Activated CD4-positive, alpha-beta memory T cell treated with anti-CD3 and anti-CD28 coated beads for 36 hours (primary cell): ENCODE results near the gene CMTM5. TPM values are rescaled to one million over a fixed set of nuclear protein-coding genes. Genes with fewer than 3 reads are reported as not detected.
"Not testable (repeated sequence)": the region's sequence is repeated elsewhere in the genome, so short reads cannot be mapped to it uniquely, and the experiment has no call there.

ENCODE experiments used
- CTCF ChIA-PET: fragments of 350-600 bp; sonication (Branson Sonifier 250); formaldehyde crosslinking; loops from one replicate; lab custom pipeline; 2021; ENCODE audit warnings: antibody characterized with exemption, inconsistent platforms; lab: Charles Lee
- POLR2A ChIA-PET: fragments of 350-600 bp; sonication (Branson Sonifier 250); formaldehyde crosslinking; loops from one replicate; lab custom pipeline; 2021; ENCODE audit warnings: antibody characterized with exemption; lab: Charles Lee
- DNase-seq: peaks from one replicate; pipeline ENCODE4 v3.0.0-alpha.2; 2020
- H3K27ac Mint-ChIP-seq: one replicate; pipeline ENCODE4 v1.8.0; 2021; ENCODE audit warnings: mixed read lengths
- H3K27me3 Mint-ChIP-seq: one replicate; pipeline ENCODE4 v1.8.0; 2021; ENCODE audit warnings: mixed read lengths
- H3K36me3 Mint-ChIP-seq: one replicate; pipeline ENCODE4 v1.8.0; 2021; ENCODE audit warnings: mixed read lengths
- H3K4me1 Mint-ChIP-seq: one replicate; pipeline ENCODE4 v1.8.0; 2021; ENCODE audit warnings: low read depth, mixed read lengths
- H3K4me3 Mint-ChIP-seq: one replicate; pipeline ENCODE4 v1.8.0; 2021; ENCODE audit warnings: mild to moderate bottlenecking, mixed read lengths
- H3K9me3 Mint-ChIP-seq: one replicate; pipeline ENCODE4 v1.8.0; 2021; ENCODE audit warnings: mixed read lengths
- intact Hi-C: fragments of 100-400 bp; cut with micrococcal nuclease; formaldehyde crosslinking; loops from one replicate; pipeline ENCODE4 v1.15.1; 2023
- total RNA-seq, 2 experiments: library from RNA; stranded (reverse); gene quantifications; one replicate each; pipeline ENCODE4 v1.2.3, GENCODE V29; 2021

Gene CMTM5
- total RNA-seq, 2 experiments from 2014 or later: not detected

- DNase-seq: no peak
- Mint-ChIP-seq H3K27ac (no peak overlapping the region), H3K4me1 (no peaks in the 10 kb centered on the region), H3K4me3 (no peak overlapping the region), H3K9me3 (no peaks in the 10 kb centered on the region), H3K36me3 (no peaks in the 10 kb centered on the region), H3K27me3 (peaks cover 7% of the 10 kb centered on the region)
- CTCF ChIA-PET: interaction anchor here (0.7 to 6.1 kb wide), 4 partner anchors 13 to 262 kb away, joined by 3 to 108 read pairs (median 4); no protein-coding TSS in a partner anchor
- POLR2A ChIA-PET: no interaction called here
- intact Hi-C loops: no loop called here
Observed at GRCh38 chr14:23381871-23382270, 5.0 kb downstream of the CMTM5 start.

DNA sequence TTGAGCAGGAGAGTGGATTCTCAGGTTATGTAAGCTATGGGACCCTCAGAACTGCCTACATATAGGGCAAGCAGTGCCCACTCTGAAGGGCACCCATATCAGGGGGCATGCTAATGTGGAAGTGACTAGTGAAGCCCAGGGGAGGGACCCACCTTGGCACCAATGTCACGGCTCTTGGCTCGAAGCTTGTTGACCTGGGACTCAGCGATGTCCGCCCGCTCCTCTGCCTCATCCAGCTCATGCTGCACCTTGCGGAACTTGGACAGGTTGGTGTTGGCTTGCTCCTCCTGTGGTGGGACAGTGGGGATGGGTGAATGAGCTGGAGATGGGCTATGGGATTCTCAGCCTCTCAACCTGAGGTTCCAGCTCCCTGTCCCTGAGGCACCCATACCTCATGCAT lies 5.4 kb downstream of the CMTM5 start:
- no peak overlapping the region for H3K27ac Mint-ChIP-seq
- intact Hi-C loops: no loop called here
- ChIA-PET CTCF (interaction anchor here (0.7 to 6.1 kb wide), 6 partner anchors 12 to 262 kb away, joined by 3 to 108 read pairs (median 3); no protein-coding TSS in a partner anchor), POLR2A (no interaction called here)
- no peaks in the 10 kb centered on the region for H3K4me1 Mint-ChIP-seq
- no peaks in the 10 kb centered on the region for H3K36me3 Mint-ChIP-seq
- no peaks in the 10 kb centered on the region for H3K9me3 Mint-ChIP-seq
- H3K4me3 Mint-ChIP-seq: no peak overlapping the region
- peaks cover 7% of the 10 kb centered on the region for H3K27me3 Mint-ChIP-seq
- no peak for DNase-seq

GRCh38 chr14:23382731-23383440 lies 6.0 kb downstream of the CMTM5 start:
- ChIA-PET CTCF (interaction anchor here (0.8 to 6.1 kb wide), 5 partner anchors 11 to 263 kb away, joined by 3 to 108 read pairs (median 3); no protein-coding TSS in a partner anchor), POLR2A (no interaction called here)
- no peak for DNase-seq
- no peak overlapping the region for H3K27ac Mint-ChIP-seq
- no peaks in the 10 kb centered on the region for H3K36me3 Mint-ChIP-seq
- no peaks in the 10 kb centered on the region for H3K4me1 Mint-ChIP-seq
- H3K27me3 Mint-ChIP-seq: peaks cover 7% of the 10 kb centered on the region
- no peak overlapping the region for H3K4me3 Mint-ChIP-seq
- intact Hi-C loops: no loop called here
- no peaks in the 10 kb centered on the region for H3K9me3 Mint-ChIP-seq

DNA sequence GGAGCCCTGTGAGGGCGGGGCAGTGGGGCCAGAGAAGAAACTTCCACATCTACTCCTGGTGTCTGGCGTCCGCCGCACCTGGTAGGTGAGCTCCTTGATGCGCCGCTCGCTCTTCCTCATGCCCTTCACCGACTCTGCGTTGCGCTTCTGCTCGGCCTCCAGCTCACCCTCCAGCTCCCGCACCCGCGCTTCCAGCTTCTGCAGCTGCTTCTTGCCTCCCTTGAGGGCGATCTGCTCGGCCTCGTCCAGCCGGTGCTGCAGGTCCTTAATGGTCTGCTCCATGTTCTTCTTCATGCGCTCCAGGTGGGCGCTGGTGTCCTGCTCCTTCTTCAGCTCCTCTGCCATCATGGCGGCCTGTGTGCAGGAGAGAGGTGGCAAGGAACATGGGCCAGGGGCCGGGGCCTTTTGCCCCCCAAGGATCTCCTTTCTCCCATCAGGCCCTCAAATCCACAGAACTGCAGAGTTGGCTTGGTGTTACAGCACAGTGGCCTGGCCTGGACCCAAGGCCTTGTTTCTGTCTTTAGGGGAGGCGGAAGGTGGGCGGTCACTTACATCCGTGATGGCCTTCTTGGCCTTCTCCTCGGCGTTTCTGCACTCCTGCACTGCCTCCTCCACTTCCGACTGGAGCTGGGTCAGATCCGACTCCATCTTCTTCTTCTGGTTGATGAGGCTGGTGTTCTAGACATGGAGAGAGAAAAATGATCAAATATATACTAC lies 7.7 kb downstream of the CMTM5 start:
- intact Hi-C loops: no loop called here
- Mint-ChIP-seq H3K36me3 (no peaks in the 10 kb centered on the region), H3K27ac (no peak overlapping the region), H3K4me1 (no peaks in the 10 kb centered on the region), H3K4me3 (no peak overlapping the region), H3K27me3 (peaks cover 7% of the 10 kb centered on the region), H3K9me3 (no peaks in the 10 kb centered on the region)
- CTCF ChIA-PET: interaction anchor here (0.9 to 1.5 kb wide), 3 partner anchors 63 to 264 kb away, joined by 3 to 4 read pairs (median 4); partner anchors contain the start of gene PABPN1
- POLR2A ChIA-PET: no interaction called here
- no peak for DNase-seq

DNA sequence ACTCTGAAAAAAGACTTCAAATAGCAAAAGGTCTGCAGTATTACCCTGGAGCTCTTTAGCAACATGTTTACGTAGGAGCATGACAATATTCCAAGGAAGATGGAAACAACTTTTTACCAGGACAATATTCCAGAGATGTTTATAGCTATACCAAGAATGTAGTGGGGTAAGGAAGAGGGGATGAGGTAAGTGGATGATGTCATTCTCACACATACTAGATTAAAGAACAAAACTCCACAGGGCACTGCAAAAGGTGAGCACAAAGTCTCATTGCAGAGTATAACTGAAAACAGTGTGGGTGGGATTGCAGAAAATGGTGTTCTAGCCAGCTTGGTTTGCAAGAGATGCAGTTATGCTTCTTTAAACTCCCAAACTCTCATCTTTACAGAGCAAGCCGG lies 8.4 kb downstream of the CMTM5 start:
- POLR2A ChIA-PET: no interaction called here
- H3K27ac Mint-ChIP-seq: no peak overlapping the region
- peaks cover 6% of the 10 kb centered on the region for H3K27me3 Mint-ChIP-seq
- CTCF ChIA-PET: interaction anchor here (0.6 to 1.5 kb wide), 5 partner anchors 8 to 265 kb away, joined by 3 to 4 read pairs (median 3); partner anchors contain the start of genes CMTM5 and PABPN1
- no peaks in the 10 kb centered on the region for H3K9me3 Mint-ChIP-seq
- no peak for DNase-seq
- no peaks in the 10 kb centered on the region for H3K4me1 Mint-ChIP-seq
- intact Hi-C loops: no loop called here
- H3K36me3 Mint-ChIP-seq: no peaks in the 10 kb centered on the region
- H3K4me3 Mint-ChIP-seq: no peak overlapping the region

- Mint-ChIP-seq H3K4me1 (no peaks in the 10 kb centered on the region), H3K4me3 (no peak overlapping the region), H3K27me3 (peaks cover 6% of the 10 kb centered on the region), H3K36me3 (no peaks in the 10 kb centered on the region), H3K9me3 (no peaks in the 10 kb centered on the region), H3K27ac (no peak overlapping the region)
- DNase-seq: no peak
- ChIA-PET POLR2A (no interaction called here), CTCF (interaction anchor here (0.6 to 1.5 kb wide), 5 partner anchors 9 to 265 kb away, joined by 3 to 4 read pairs (median 3); partner anchors contain the start of genes CMTM5 and PABPN1)
- intact Hi-C loops: no loop called here
Observed at GRCh38 chr14:23385642-23386265, 8.9 kb downstream of the CMTM5 start.

DNA sequence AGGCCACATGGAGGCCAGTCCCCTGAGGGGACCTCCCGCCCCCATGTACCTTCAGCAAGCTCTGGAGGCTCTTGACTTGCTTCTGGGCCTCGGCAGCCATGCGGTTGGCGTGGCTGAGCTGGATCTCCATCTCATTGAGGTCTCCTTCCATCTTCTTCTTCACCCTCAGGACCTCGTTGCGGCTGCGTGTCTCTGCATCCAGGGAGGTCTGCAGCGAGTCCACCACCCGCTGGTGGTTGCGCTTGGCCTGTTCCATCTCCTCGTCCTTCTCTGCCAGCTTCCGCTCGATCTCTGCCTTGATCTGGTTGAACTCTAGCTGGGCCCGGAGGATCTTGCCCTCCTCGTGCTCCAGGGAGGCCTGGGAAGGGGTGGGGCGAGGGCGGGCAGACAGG lies 9.4 kb downstream of the CMTM5 start:
- H3K27ac Mint-ChIP-seq, H3K4me1 Mint-ChIP-seq, DNase-seq, H3K4me3 Mint-ChIP-seq, H3K36me3 Mint-ChIP-seq, H3K9me3 Mint-ChIP-seq, POLR2A ChIA-PET, H3K27me3 Mint-ChIP-seq, intact Hi-C loops: not testable (repeated sequence)
- CTCF ChIA-PET: interaction anchor here (1.4 to 1.5 kb wide), 2 partner anchors 9 to 266 kb away, joined by 3 read pairs; partner anchors contain the start of gene CMTM5

GRCh38 chr14:23386999-23387398 lies 10.2 kb downstream of the CMTM5 start:
- CTCF ChIA-PET: interaction anchor here (0.8 to 1.4 kb wide), 2 partner anchors 19 to 266 kb away, joined by 3 read pairs; no protein-coding TSS in a partner anchor
- intact Hi-C loops: no loop called here

DNA sequence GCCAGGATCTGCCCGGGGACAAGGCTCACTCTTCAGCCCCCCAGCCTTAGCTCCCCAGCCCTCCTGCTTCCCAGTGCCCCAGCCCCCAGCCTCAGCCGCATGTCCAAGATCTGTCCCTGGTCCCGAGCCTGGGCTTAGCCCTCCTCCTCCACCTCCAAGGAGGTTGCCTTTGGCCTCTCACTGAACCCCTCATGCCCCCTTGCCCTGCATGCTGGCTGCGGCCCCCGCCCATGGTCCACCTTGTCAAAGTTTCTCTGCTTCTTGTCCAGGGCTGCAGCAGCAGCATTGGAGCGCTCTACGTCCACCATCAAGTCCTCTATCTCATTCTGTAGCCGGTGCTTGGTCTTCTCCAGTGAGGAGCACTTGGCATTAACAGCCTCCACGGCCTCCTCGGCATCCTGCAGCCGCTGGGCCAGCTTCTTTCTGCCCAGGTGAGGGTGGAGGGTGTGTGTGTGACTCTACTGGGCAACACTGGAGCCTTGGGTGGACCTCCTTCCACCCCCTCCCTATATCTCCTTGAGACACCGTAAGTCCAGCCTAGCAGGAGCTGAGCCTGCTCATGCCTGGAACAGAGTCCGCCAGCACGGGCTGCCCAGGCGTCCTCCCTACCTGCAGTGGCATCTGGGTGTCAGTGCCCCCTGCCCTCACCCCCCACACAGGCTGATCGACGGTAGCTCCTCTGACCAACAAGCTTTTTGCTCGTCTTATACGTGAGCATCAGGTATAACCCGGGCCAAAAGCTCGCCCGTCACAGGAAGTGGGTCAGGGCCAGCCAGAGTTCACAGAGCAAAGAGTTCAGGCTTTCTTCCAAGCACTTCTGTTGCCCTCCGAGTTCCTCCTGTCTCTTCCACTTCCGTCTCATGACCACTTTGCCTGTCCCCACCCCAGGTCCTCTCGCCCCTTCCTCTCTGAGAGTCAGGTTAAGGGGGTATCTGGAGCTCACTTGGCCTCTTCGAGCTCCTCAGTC lies 11.4 kb downstream of the CMTM5 start:
- no peak for DNase-seq
- H3K4me3 Mint-ChIP-seq: no peak overlapping the region
- no peaks in the 10 kb centered on the region for H3K4me1 Mint-ChIP-seq
- ChIA-PET POLR2A (no interaction called here), CTCF (interaction anchor here (1.0 to 1.9 kb wide), 4 partner anchors 8 to 267 kb away, joined by 3 to 8 read pairs (median 3); no protein-coding TSS in a partner anchor)
- no peaks in the 10 kb centered on the region for H3K36me3 Mint-ChIP-seq
- H3K27me3 Mint-ChIP-seq: peaks cover 2% of the 10 kb centered on the region
- intact Hi-C loops: no loop called here
- no peaks in the 10 kb centered on the region for H3K9me3 Mint-ChIP-seq
- H3K27ac Mint-ChIP-seq: no peak overlapping the region

More at GRCh38 chr14:23386999-23387398, 10.2 kb downstream of the CMTM5 start:
- H3K9me3 Mint-ChIP-seq: no peaks in the 10 kb centered on the region
- H3K36me3 Mint-ChIP-seq: no peaks in the 10 kb centered on the region
- no peak overlapping the region for H3K27ac Mint-ChIP-seq
- no peaks in the 10 kb centered on the region for H3K4me1 Mint-ChIP-seq
- DNase-seq: no peak
- H3K27me3 Mint-ChIP-seq: peaks cover 2% of the 10 kb centered on the region
- POLR2A ChIA-PET: no interaction called here
- no peak overlapping the region for H3K4me3 Mint-ChIP-seq

DNA sequence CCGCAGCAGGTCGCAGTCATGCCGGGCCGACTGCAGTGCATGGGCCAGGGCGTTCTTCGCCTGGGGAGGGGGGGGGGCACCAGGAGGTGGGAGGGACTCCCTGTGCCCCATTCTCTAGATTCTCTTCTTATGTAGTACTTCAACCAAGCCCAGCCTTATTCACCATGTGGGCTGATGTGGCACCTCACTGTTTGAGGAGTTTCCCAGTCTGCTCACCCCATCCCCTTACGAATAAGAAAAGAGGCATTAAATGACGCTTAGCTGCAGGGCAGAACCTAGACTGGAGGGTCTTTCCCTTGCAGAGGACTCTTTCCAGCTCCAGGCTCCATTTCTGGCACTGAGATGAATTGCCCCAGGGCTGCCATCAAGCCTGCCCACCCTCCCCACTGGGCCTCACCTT lies 12.2 kb downstream of the CMTM5 start:
- H3K27me3 Mint-ChIP-seq: peaks cover 2% of the 10 kb centered on the region
- intact Hi-C loops: no loop called here
- no peak for DNase-seq
- ChIA-PET CTCF (interaction anchor here (1.0 to 1.9 kb wide), 3 partner anchors 9 to 268 kb away, joined by 3 to 8 read pairs (median 3); no protein-coding TSS in a partner anchor), POLR2A (interaction anchor here (0.5 kb wide), 1 partner anchor 291 kb away, joined by 6 read pairs; no protein-coding TSS in a partner anchor)
- no peak overlapping the region for H3K27ac Mint-ChIP-seq
- no peaks in the 10 kb centered on the region for H3K36me3 Mint-ChIP-seq
- H3K4me1 Mint-ChIP-seq: no peaks in the 10 kb centered on the region
- H3K9me3 Mint-ChIP-seq: no peaks in the 10 kb centered on the region
- H3K4me3 Mint-ChIP-seq: no peak overlapping the region

DNA sequence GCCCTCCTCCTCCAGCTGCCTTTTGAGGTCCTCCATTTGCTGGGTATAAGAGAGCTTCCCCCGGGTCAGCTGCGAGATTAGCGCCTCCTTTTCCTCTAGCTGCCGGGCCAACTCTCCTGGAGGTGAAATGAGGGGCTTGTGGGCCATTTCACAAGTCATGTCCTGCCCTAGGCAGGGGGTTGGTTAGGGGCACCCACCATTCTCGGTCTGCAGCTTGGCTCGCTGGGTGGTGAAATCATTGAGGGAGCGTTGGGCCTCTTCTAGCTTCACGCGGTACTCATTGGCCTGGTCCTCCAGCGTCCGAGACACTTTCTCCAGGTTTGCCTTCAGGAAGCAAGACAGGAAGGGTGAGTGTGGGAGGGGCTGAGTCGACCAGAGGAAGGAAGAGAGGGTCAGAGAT lies 12.6 kb downstream of the CMTM5 start:
- H3K4me3 Mint-ChIP-seq: no peak overlapping the region
- H3K4me1 Mint-ChIP-seq: no peaks in the 10 kb centered on the region
- H3K36me3 Mint-ChIP-seq: no peaks in the 10 kb centered on the region
- no peak overlapping the region for H3K27ac Mint-ChIP-seq
- ChIA-PET CTCF (interaction anchor here (1.0 to 1.9 kb wide), 2 partner anchors 9 to 268 kb away, joined by 3 to 8 read pairs; no protein-coding TSS in a partner anchor), POLR2A (interaction anchor here (0.5 kb wide), 1 partner anchor 291 kb away, joined by 6 read pairs; no protein-coding TSS in a partner anchor)
- DNase-seq: no peak
- peaks cover 2% of the 10 kb centered on the region for H3K27me3 Mint-ChIP-seq
- H3K9me3 Mint-ChIP-seq: no peaks in the 10 kb centered on the region
- intact Hi-C loops: no loop called here
